GM20431 (cell line): ENCODE data around the gene NHERF2.
"Not testable (repeated sequence)": the region's sequence is repeated elsewhere in the genome, so short reads cannot be mapped to it uniquely, and the experiment has no call there.

ENCODE experiments used
- in situ Hi-C: fragments of 300-500 bp; cut with MseI, MboI; formaldehyde crosslinking; loops from one replicate; pipeline ENCODE4 v1.15.0; 2020; ENCODE audit warnings: low sequenced_read_pairs; ENCODE audit not compliant: unreplicated experiment

The NHERF2 gene

DNA sequence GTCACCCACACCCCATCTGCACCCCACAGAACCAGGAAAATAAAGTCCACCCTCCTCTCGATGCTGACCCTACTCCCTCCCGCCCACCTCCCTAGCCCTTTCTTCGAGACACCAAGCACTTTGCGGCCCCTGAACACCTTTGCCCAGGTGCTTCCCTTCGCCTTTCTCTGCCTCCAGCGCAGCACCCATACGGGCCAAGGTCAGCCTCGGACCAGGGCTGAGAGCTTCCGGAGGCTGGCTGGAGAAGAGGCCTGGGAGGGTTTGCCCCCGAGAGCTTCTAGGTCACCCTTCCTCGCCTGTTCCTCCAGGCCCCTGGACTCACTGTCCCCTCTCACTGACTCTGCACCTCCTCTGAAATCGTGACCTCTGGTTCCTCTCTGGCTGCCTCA is 2.7 kb upstream of the NHERF2 start:
- in situ Hi-C loops: loop anchor here (10.0 kb wide), 1 partner anchor 121 kb away; the partner anchor contains the start of gene RAB26

DNA sequence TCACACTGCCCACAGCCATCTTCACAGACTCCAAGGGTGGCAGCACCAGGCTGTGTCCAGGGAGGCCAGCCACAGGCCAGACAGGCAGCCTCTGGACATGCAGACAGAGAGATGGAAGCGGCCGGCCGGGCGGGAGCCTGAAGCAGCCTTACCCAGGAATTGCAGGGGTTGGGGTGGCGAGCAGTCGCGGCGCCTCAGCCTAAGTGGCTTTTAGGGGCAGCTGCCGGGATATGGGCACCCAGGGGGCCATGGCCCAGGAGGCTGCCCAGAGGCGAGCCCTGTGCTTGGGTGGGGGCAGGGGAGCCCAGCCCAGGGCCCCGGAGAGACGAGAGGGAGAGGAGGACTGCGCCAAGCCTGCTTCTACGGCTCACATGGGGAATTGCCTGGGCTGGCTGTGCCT is 1.5 kb upstream of the NHERF2 start:
- in situ Hi-C loops: loop anchor here (10.0 kb wide), 1 partner anchor 120 kb away; the partner anchor contains the start of gene RAB26

DNA sequence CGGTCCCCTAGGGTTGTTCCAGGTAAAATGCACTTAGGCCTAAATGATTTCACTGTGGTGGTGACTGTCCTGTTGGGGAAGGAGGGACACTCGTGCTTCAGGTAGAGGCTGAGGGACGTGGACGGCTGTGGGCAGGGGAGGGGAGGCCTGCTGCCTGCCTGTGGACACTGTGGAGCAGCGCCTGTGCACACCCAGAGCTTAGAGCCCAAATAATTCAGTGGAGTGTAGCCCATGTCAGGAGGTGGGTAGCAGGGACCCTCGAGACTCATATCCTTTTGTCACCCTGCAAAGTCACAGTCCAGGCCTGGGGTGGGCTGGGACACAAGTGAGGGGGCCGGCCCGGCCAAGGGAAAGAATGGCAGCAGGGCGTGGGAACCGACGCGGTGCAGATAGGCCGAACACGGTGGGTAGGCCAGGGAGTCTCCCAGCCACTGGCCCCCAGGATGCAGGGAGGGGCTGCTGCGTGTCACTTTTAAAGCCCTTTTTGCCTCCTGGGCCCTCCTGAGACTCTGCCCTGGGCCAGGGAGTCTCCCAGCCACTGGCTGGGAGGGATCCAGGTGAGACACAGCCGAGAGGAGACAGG is 733 bp upstream of the NHERF2 start:
- in situ Hi-C loops: loop anchor here (10.0 kb wide), 1 partner anchor 119 kb away; the partner anchor contains the start of gene RAB26

DNA sequence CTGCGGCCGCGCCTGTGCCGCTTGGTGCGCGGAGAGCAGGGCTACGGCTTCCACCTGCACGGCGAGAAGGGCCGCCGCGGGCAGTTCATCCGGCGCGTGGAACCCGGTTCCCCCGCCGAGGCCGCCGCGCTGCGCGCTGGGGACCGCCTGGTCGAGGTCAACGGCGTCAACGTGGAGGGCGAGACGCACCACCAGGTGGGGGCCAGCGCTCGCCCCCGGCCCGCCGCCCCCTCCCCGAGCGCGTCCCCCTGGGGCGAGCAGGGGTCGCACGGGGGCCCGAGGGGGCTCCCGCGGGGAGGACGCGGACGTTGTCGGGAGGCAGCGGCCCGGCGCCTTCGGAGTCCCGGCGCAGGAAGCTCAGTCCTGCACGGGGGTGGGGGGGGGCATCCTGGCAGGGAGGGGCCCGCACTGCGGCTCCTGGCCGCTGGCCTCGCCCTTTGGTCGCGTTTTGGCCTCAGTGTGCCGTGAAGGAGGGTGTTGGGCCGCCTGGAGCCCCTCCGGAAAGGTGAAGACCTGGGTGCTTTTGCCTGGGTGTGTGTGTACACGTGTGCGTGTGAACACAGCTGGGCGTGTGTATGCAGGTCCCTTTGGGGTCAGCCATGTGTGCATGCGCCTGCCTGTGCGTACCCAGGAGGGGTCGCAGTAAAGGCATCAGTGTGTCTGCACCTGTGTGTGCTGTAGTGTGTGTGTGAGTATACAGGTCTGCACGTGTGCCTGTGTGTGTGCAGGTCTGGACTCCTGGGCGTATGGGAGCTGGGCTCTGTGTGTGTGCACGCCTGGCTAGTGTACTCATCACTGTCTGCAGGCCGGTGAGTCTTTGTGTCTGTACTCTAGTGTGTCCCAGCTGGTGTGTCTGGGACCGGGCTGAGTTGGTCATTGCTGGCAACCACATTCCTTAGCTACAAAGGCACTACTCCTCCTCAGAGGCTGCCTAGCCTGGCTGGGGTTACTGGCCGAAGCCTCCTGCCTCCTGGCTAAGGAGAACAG is 615 bp downstream of the NHERF2 start:
- in situ Hi-C loops: loop anchor here (10.0 kb wide), 1 partner anchor 117 kb away; the partner anchor contains the start of gene RAB26

DNA sequence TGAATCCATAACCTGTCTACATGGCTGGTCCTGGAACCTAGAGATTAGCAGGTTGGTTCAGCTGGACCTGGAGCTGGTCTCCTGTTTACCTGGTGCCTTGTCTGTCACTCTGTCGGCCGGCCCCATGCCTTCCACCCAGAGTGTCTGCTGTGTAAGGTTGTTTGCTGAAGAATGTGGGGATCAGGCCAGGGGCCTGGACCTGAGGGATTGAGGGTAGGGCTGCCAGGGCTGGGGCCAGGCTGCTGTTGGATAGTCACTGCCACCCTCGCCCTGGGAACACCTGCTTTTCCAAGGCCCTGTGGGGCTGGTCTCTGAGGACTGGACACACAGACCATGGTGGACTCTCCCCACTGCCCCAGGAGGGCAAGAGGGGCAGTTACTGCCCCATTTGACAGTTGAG is 1.4 kb downstream of the NHERF2 start:
- in situ Hi-C loops: loop anchor here (10.0 kb wide), 1 partner anchor 117 kb away; the partner anchor contains the start of gene RAB26

DNA sequence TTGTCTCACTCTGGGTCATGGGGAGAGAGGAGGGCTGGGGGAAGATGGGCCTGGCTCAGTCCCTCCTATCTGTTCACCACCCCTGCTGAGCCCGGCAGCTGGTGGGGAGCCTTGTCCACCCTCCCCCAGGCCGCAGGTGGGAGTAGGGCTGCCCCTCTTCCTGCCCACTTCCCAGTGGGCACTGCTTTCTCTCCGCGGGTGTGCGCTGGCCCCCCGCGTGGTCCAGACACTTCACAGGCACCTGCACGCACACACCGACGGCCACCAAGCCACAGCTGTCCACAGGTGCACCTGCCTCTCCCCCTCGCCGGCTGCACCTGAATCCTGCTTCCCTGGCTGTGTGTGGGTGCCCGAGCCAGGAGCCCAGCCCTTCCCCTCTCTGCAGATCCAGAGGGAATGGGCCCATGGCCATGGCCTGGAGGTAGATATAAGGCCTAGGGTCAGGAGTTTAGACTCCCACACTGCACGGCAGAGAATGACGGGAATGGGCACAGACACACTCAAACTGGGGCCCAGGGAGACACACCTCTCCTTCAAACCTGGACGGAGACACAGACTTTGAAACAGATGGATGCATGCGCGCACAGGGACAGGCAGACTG is 2.0 kb downstream of the NHERF2 start:
- in situ Hi-C loops: loop anchor here (10.0 kb wide), 1 partner anchor 116 kb away; the partner anchor contains the start of gene RAB26

DNA sequence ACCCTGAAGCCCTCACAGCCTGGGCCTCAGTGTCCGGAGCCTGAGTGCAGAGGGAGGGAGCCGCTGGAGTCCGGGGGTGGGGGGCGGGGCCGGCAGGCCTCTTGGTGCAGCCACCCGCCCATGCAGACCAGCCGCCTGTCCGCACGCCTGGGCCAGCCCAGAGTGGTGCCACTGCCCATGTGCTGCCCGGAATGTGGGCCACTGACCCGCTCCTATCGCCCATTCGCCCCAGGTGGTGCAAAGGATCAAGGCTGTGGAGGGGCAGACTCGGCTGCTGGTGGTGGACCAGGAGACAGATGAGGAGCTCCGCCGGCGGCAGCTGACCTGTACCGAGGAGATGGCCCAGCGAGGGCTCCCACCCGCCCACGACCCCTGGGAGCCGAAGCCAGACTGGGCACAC is 2.6 kb downstream of the NHERF2 start:
- in situ Hi-C loops: loop anchor here (10.0 kb wide), 1 partner anchor 115 kb away; the partner anchor contains the start of gene RAB26

DNA sequence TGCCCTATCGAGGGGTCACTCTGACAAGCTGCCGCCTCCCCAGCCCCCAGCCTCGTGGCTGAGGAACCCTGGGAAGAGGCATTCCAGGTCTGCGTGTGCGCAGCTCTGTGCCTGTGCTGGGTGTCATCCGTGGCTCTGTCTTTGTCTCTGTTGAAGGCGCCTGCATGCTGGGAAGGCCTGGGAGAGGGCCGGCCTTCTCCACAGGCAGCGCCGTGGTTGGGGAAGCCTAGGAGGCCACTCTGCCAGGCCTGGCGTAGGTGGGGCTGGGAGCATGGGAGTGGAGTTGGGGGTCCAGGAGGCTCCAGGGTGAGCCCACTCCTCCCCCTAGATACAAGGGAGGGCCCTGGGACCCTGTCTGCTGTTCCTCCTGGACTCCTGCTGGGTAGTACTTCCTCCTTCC is 3.3 kb downstream of the NHERF2 start:
- in situ Hi-C loops: no loop called here

DNA sequence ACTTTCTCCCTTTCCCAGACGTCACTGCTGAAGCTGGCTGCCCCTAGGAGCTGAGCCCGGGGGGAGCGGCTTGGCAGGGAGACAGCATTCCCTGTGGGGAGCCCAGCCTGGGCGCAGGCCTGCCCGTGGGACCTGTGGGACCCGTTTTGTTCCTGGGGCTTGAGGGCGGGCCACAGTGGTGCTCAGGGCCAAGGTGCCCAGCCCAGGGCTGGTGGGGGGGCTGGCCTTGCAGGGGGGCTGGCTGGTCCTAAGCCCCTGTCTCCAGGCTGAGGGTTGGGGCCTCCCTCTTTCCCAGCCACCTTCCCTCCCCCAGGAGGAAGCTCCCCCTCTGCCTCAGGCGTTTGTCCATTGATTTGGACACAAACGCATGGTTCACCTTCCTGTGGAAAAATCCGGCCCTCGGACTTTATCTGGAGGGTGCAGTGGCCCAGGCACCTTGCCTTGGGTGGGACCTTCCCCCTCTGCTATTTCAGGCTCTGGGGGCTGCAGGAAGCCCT is 4.4 kb downstream of the NHERF2 start:
- in situ Hi-C loops: no loop called here

DNA sequence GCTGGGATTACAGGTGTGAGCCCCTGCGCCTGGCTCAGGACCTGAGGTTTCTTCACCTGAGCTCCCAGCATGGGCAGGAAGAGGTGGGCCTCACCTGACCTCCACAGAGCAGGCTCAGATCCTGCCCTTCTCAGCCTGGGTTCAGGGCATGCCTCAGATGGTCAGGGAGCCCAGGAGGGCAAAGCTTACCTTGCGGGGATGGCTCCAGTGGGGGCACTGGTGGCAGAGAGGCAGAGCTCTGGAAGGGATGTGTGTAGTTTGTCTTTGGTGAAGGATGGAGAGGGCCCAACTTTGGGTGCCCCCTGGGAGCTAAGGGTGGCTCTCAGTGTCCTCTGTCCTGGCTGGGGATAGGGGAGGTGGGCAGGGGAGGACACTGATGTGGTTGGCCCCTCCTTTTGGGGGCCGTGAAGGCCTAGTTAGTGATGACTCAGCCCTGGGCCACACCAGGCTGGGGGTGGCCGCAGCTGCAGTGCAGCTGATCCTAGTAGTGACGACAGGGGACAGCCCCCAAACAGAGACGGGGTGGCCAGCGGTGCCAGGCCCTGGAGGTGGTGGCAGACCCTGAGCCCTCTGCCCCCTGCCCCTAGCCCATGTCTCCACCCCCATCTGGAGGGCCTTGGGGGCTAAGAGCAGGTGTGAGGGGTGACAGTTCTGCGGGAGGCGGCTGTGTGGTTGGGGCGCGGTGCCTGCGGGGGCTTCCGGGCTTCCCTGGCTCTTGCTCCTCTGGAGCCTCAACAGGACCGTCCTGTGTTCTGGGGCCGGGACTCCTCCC is 5.8 kb downstream of the NHERF2 start:
- in situ Hi-C loops: no loop called here

DNA sequence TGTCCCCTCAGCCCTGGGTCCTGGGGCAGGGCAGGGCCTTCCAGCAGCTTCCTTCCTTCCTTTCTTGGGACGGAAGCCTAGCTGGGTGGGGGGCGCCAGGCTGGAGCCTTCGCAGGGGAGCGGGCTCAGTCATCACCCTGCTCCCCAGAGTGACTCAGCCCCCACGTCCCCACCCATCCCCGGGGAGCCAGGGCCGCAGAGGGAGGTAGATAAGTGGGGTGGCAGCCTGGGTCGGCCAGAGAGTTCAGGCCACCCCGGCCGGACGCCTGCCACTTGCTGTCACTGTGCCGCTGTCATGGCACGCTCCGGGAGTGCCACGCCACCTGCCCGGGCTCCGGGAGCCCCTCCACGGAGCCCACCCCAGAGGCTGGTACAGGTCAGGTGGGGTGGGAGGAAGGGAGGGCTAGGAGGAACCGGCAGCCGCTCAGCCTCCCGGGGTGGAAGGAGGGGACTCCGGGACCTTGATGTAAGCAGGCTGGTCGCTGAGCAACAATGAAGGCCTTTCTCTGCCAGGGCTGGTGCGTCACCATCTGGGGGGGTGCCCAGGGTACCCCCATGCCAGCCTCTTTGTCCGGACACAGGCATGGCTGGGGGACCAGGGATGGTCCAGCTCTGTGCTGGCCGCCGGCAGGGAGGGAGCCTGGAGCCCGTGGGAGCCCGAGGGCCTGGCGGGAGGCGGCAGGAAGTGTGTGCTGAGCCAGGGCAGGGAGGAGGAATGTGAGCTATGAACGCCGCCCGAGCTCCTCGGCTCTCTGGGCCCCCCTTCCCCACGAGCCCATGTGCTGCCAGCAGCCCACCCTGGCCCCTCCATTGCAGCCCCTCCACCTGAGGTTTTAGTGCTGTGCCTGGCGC is 6.6 kb downstream of the NHERF2 start:
- in situ Hi-C loops: no loop called here

DNA sequence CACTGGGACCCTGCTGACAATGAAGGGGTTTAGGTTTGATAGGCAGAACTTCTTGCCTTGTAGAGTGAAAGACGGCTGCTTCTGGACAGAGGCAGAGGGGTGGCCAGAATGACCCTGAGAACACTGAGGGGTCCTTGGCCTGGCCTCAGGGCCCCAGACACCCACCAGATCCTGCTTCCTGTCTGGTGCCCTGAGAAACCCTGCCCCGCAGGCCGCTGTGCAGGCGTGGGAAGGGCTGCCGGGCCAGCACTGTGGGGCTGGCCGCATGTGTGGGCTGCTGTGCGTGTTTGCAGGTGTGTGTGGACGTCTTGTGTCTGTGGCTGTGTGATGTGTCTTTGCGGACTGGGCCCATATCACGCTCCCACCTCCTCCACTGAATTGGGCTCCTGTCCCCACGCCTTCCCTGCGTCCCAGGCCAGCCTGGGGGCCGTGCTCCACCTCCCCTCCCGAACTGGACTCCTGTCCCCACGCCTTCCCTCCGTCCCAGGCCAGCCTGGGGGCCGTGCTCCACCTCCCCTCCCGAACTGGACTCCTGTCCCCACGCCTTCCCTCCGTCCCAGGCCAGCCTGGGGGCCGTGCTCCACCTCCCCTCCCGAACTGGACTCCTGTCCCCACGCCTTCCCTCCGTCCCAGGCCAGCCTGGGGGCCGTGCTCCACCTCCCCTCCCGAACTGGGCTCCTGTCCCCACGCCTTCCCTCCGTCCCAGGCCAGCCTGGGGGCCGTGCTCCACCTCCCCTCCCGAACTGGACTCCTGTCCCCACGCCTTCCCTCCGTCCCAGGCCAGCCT is 7.4 kb downstream of the NHERF2 start:
- in situ Hi-C loops: not testable (repeated sequence)

DNA sequence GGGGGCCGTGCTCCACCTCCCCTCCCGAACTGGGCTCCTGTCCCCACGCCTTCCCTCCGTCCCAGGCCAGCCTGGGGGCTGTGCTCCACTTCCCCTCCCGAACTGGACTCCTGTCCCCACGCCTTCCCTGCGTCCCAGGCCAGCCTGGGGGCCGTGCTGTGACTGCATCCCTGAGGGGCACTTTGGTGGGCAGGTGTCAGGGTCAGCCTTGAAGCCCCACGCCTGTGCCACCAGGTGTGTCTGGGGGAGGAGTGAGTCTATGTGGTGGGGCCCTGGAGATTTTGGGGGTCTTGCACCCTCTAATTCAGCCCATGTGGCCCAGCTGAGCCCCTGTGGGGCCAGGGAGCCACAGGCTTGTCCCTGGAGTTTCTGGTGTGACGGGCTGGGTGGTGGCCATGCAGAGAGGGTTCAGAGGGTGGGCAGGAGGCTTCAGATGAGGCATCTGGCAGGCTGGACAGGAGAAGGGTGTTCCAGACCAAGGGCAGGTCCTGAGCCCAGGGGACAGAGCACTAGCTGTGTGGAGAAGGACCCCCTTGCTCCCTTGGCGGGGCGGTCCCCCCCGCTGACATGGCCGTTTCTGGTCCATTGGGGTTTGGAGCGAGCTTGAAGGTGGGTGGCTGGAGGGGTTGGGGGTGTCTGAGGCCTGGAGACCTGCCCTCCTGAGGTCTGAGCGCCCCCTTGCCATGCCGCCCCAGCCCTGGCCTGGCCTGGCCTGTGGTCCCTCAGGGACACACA is 8.2 kb downstream of the NHERF2 start:
- in situ Hi-C loops: no loop called here

DNA sequence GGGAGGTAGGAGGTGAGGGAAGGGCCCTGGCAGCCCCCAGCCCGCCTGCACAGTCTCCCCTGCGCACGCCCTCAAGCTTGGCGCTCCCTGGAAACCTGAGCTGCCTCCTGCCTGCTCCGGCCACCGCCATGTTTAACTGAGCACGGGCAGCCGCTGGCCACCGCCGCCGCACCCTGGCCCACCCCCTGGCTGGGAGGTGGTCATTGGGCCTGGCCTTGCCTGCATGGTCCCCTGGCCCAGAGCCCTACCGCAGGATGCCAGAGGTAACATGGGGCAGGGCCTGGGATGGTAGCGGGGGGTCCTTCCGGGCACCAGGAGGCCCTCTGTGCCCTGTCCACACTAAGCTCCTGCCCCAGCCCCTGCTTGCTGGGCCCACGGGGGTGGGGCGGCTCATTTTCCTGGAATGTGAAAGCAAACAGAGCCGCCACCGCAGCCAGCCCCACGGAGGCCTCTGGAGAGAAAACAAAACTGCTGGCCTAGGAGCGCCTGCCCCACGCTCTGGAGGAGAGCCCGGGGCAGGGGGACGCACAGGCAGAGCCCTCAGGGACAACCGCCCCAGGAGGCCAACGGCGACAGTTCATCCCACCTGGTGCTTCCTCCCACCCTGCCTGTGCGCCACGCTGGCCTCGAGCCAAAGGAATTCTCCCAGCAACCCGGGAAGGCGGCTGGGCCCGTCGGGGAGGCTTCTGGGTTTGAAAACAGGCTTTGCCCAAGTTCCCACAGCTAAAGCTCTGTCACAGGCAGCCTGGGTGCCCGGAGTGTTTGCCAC is 8.9 kb downstream of the NHERF2 start:
- in situ Hi-C loops: no loop called here

DNA sequence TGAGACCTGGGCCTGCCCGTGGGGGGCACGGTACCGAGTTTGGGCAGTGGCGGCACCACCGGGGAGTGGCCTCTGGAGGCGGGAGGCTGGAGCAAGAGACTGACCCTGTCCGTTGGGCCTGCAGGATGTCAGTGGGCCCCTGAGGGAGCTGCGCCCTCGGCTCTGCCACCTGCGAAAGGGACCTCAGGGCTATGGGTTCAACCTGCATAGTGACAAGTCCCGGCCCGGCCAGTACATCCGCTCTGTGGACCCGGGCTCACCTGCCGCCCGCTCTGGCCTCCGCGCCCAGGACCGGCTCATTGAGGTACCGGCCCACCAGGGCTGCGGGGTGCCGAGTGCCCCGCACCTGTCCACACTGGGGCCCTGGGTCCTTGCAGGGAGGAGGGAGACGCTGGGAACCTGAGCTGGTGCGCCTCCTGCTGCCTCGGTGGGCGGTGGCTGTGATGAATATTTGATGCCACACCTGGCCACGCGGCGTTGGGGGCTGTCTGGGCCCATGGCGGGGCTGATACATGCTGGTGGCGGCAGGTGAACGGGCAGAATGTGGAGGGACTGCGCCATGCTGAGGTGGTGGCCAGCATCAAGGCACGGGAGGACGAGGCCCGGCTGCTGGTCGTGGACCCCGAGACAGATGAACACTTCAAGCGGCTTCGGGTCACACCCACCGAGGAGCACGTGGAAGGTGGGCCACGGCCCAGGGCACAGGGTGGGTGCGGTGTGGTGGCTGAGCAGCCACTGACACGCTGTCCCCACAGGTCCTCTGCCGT is 9.7 kb downstream of the NHERF2 start:
- in situ Hi-C loops: no loop called here

DNA sequence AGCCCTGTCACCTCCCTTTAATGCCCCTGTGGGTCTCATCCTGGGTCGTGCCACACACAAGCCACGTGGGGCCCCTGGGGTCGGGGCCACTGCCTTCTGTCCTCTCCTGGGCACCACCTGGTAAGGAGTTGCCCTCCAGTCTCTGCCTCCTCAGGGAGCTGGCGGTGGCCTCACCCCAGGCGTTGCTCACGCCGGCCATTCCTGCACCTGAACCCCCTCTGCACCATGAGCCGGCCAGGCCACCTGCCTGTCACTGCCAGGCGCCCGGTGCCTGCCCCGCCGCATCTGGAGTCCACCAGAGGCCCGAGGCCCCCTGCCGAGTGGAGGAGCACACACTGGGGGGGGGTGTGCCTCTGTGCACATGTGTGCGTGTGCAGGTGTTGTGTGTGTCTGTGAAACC is 10.4 kb downstream of the NHERF2 start:
- in situ Hi-C loops: no loop called here
